Fibroblast of lung (primary cell): ENCODE measurements around the gene GALNT7.

Source experiments
- EZH2 ChIP-seq: IDR thresholded peaks from 2 replicates; pipeline ENCODE4 v1.5.1; 2012; ENCODE audit warnings: low read length, control low read depth, mild to moderate bottlenecking; ENCODE audit errors: missing control alignments
- TF ChIP-seq, protein P1 (sequence below), 2 donors: IDR thresholded peaks in 1 of 2; conservative IDR thresholded peaks in 1 of 2; 1 replicate in 1 of 2; 2 replicates in 1 of 2; pipeline ENCODE4 v1.5.1; 2011 to 2012; ENCODE audit warnings: low read length in 2 of 2, control low read depth in 1 of 2, inconsistent platforms in 1 of 2, low read depth in 1 of 2, mild to moderate bottlenecking in 1 of 2

DNA sequence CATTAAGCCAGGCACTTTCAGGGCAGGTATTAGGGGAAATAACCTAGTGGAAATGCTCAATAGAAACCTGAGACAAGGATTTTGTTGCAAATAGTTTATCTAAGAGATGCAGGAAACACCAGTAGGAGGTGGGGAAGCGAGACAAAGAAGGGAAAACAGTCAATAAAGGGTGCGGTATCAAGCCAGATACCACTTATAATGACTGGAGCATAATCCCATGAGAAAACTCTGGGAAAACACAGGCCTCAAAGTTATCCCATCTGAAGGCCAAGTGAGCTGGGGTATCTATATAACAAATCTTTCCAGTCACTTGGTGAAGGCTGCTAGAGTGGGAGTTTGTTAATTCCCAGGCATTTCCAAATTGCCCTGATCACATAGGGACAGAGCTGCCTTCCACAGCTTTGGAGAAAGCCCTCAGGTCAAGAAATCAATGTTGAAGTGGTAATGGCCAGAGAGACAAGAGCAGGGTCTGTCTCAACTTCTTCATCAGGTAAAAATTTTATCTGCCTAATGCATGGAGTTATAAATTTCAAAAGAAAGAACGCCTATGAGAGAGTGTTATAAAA is 175.3 kb downstream of the GALNT7 start:
- TF ChIP-seq, protein P1, sequence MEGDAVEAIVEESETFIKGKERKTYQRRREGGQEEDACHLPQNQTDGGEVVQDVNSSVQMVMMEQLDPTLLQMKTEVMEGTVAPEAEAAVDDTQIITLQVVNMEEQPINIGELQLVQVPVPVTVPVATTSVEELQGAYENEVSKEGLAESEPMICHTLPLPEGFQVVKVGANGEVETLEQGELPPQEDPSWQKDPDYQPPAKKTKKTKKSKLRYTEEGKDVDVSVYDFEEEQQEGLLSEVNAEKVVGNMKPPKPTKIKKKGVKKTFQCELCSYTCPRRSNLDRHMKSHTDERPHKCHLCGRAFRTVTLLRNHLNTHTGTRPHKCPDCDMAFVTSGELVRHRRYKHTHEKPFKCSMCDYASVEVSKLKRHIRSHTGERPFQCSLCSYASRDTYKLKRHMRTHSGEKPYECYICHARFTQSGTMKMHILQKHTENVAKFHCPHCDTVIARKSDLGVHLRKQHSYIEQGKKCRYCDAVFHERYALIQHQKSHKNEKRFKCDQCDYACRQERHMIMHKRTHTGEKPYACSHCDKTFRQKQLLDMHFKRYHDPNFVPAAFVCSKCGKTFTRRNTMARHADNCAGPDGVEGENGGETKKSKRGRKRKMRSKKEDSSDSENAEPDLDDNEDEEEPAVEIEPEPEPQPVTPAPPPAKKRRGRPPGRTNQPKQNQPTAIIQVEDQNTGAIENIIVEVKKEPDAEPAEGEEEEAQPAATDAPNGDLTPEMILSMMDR (conservative IDR thresholded peaks at IDR 0.05 in 1 of 2, IDR thresholded peaks at IDR 0.05 in 1 of 2; ENCODE audit: low read depth in 1 of 2, low read length in 2 of 2): no peak
- no peak for TF ChIP-seq EZH2
